Measurements from ENCODE around the gene ASB18. TPM values are rescaled to one million over a fixed set of nuclear protein-coding genes. Genes with fewer than 3 reads are reported as not detected.

The ASB18 gene
- total RNA-seq, 1 donor from 2014 or later, result not detected

- Mint-ChIP-seq H3K27me3 (ENCODE audit: unreplicated experiment) (no peaks in the 10 kb centered on the region), H3K4me3 (ENCODE audit: unreplicated experiment) (peak overlapping the region; percentile 88), H3K4me1 (ENCODE audit: unreplicated experiment) (peaks cover 63% of the 10 kb centered on the region), H3K36me3 (ENCODE audit: unreplicated experiment) (peaks cover 19% of the 10 kb centered on the region), H3K9me3 (ENCODE audit: unreplicated experiment) (no peaks in the 10 kb centered on the region), H3K27ac (ENCODE audit: unreplicated experiment) (no peak overlapping the region)
- TF ChIP-seq CTCF (IDR thresholded peaks at IDR 0.05), result peak; percentile 49
- no peak for DNase-seq (ENCODE audit: extremely low spot score, unreplicated experiment)
These were observed 96.7 kb downstream of the ASB18 start for GRCh38 chr2:236167297-236168109.

GRCh38 chr2:236166796-236167296, 97.4 kb downstream of the ASB18 start:
- Mint-ChIP-seq H3K4me1 (ENCODE audit: unreplicated experiment) (peaks cover 61% of the 10 kb centered on the region), H3K36me3 (ENCODE audit: unreplicated experiment) (peaks cover 19% of the 10 kb centered on the region), H3K27me3 (ENCODE audit: unreplicated experiment) (no peaks in the 10 kb centered on the region), H3K4me3 (ENCODE audit: unreplicated experiment) (peak overlapping the region; percentile 88), H3K9me3 (ENCODE audit: unreplicated experiment) (no peaks in the 10 kb centered on the region), H3K27ac (ENCODE audit: unreplicated experiment) (peak overlapping the region; percentile 94)
- DNase-seq (ENCODE audit: extremely low spot score, unreplicated experiment), result no peak
- TF ChIP-seq CTCF (IDR thresholded peaks at IDR 0.05), result no peak

GRCh38 chr2:236165842-236166795, 98.1 kb downstream of the ASB18 start:
- Mint-ChIP-seq H3K27me3 (ENCODE audit: unreplicated experiment) (no peaks in the 10 kb centered on the region), H3K36me3 (ENCODE audit: unreplicated experiment) (peaks cover 19% of the 10 kb centered on the region), H3K27ac (ENCODE audit: unreplicated experiment) (peak overlapping the region; percentile 94), H3K9me3 (ENCODE audit: unreplicated experiment) (no peaks in the 10 kb centered on the region), H3K4me1 (ENCODE audit: unreplicated experiment) (peaks cover 62% of the 10 kb centered on the region), H3K4me3 (ENCODE audit: unreplicated experiment) (peak overlapping the region; percentile 88)
- peak; percentile 87 for DNase-seq (ENCODE audit: extremely low spot score, unreplicated experiment)
- no peak for TF ChIP-seq CTCF (IDR thresholded peaks at IDR 0.05)

GRCh38 chr2:236164925-236165841, 99.0 kb downstream of the ASB18 start:
- peak overlapping the region; percentile 88 for H3K4me3 Mint-ChIP-seq (ENCODE audit: unreplicated experiment)
- no peaks in the 10 kb centered on the region for H3K9me3 Mint-ChIP-seq (ENCODE audit: unreplicated experiment)
- H3K27ac Mint-ChIP-seq (ENCODE audit: unreplicated experiment), result peak overlapping the region; percentile 94
- H3K36me3 Mint-ChIP-seq (ENCODE audit: unreplicated experiment), result peaks cover 19% of the 10 kb centered on the region
- DNase-seq (ENCODE audit: extremely low spot score, unreplicated experiment), result no peak
- peaks cover 53% of the 10 kb centered on the region for H3K4me1 Mint-ChIP-seq (ENCODE audit: unreplicated experiment)
- no peaks in the 10 kb centered on the region for H3K27me3 Mint-ChIP-seq (ENCODE audit: unreplicated experiment)
- no peak for TF ChIP-seq CTCF (IDR thresholded peaks at IDR 0.05)
